HG03139 (cell line): ENCODE measurements around the gene ETV6.
A peak's percentile ranks its signal among the peaks of the same experiment; 100 is the strongest.

Experiments used
- ATAC-seq: cut with Tn5 transposase; IDR thresholded peaks from one replicate; pipeline ENCODE4 v1.9.1; 2021; ENCODE audit not compliant: unreplicated experiment

The ETV6 gene

DNA sequence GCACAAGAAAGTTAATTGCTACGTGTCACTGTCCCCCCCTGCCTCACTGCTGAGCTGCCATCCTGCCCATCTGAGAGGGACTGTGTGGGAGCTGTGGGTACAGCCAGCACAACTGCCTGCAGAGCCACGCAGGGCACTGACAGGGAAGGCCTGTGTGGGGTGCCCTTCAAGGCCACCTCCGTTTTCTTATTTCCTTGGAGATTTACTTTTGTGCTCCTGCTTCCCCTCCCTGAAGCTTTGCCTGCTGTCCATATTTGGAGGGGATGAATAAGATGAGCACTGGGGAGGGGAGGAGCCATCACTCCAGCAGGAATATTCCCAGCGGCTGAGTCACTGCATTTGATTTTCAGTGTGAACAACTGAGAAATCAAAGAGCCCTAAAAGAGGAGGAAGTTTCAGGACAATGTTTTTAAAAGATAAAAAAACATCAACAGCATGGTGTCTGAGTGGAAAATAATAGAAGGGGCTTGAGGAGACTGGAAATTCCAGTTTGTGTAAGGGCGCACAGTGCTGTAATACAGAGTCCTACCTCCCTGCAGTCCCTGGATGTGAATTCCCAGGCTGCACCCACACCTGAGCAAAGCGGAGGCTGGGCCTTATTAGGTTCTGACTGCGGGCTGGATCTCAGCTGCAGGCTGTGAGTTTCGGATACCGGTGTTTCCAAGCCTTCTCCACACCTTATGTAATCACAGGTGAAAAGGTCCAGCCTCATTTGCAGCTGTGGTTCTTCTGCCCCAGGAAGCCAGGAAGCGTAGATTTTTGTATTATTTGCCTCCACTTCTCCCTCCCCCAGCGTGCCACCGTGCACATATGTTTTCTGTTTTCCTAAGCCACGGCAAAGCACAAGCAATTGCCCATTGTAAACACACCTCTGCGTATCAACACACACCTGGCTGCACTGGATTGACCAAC, 228.7 kb downstream of the ETV6 start:
- no peak for ATAC-seq

DNA sequence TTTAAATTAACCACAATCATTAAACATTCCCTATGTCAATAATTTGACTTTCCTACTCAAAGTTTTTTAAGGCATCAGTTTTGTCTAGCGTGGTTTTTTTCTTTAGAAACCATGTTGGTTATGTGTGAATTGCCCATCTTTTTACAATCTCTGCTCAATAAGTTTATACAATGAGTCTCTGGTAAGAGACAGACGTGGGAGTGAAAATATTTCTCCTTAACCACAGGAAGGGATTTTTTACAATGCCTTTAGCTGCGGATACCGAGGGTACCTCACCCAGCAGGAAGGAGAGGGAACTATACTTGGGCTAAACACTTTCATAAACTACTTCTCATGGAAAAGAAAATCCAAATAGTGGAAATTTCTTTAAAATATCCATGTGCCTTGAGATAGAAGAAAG, 229.8 kb downstream of the ETV6 start:
- no peak for ATAC-seq

DNA sequence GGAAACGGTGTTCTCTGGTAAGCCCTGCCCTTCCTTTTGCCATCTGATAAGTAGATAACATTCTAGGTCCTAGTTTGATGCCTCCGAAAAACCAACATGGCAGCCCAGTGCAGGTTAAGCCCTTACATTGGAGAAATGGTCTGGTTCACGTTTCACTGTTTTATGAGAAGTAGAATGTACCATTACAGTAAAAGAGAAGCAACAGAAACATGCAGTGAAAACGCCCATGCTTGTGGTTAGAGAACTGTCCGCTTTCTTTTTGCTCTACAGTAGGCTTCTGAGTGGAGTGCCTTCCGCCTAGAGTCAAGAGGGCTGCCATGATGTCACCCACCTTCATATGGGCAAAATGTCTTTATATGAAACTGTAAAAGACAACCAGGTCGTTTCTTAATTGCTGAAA, 230.9 kb downstream of the ETV6 start:
- ATAC-seq: no peak

DNA sequence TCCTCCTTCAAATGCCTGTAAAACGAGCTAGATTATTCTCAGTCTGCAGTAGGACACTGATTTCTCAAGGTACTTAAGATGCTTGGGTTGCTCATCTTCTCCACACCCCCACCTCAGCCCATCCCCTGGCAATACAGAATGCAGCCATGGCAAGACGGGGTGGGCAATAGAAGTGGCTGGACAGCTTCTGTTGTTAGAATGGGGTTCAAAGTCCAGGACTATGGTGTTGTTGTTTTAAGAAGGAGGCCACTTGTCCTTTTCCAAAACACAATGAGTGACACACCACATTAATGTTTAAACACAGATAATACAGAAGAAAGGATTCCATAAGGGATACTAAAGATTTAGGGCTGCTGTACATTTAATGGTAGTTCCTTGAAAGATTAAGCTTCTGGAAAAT, 232.4 kb downstream of the ETV6 start:
- ATAC-seq: no peak

DNA sequence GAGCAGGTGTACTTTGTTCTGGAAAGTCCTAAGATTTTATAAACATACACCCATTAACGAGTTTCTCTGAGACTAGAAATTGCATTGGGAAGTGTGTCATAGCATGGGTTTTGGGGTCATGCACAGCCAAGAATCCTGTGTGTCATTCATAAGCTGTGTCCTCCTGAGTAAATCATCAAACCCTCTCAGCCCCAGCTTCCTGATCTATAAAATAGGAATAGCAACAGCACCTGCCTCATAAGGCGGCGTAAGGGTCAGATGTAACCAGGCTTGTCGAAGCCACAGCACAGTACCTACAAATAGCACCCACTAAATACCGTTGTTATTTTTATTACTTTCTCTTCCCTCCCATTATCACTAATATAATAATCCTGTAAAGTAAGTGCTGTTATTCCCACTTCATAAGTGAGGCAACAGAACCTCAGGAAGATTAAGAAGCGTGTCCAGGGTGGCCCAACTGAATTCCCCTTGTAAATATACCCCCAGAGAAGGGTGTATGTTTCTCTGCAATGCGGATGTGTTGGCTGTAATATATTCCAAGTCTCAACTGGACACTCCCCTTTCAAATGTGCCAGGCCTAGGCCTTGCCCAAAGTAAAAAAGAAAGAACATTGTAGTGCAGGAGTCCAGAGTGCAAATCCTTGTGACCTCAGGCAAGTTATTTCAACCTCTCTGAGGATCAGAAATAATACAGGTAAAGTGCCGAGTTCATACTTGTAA, 233.0 kb downstream of the ETV6 start:
- ATAC-seq: no peak

DNA sequence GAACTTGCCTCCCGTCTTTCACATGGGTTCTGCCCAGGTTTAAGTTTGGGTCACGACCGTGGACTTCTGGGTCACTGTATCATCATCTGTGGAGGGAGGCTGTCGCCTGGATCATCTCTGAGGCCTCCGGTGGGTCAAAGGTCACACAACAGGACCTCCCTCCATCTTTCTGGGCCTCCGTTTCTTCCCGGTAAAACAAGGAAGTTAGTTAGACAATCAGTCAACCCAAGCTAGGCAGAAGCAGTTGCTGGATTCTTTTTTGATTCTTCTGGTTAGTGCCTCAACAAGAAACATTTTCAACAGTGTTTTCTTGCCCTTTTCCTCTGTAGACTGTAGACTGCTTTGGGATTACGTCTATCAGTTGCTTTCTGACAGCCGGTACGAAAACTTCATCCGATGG, 234.6 kb downstream of the ETV6 start:
- ATAC-seq: no peak

DNA sequence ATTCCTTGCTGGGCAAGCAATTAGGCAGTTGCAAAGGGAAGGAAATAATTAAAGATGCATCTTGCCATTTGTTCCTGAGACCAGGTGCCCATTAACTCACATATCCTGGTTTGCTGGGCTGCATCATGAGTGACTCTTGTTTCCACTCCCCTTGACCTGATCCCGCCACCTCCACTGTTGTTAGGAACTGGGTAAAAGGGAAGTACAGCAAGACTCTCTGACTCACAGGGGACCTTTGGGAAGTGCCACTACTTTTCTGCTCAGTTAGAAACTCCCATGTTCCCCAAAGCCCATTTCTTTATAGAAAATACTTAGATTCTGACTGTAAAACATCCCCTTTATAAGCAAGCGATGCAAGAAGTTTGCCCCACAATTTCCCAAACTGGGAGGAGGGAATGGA, 235.2 kb downstream of the ETV6 start:
- no peak for ATAC-seq

DNA sequence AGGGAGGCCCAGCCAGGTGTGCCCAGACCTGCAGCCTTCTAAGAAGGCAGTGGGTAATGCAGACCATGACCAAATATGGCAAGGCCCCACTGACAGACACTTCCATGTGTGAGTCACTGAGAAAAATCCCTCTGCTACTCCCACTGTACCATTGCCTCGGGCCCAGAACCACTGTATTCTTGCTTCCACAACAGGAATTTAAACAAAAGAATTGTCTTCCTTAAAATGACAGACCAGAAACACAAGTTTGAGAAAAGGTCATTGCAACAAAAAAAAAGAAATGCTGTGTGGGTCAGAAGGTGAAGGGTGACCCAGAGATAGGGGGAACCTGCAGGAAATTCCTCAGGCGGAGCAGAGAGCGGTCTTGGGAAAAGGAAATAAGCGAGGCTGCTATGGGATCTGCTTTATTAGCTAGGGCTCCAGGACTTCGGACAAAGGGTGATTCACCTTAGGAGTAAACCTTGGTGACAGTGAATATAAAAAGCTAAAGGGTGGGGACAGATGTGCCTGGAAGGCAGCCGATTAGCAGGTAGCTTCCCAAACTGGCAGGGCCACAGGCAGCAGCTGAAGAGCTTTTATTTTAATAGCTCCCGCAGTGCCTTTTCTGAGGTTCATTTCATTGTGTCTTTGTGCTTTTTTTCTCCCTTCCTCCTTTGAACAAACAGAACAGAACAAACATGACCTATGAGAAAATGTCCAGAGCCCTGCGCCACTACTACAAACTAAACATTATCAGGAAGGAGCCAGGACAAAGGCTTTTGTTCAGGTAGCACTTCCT, 236.0 kb downstream of the ETV6 start:
- no peak for ATAC-seq

DNA sequence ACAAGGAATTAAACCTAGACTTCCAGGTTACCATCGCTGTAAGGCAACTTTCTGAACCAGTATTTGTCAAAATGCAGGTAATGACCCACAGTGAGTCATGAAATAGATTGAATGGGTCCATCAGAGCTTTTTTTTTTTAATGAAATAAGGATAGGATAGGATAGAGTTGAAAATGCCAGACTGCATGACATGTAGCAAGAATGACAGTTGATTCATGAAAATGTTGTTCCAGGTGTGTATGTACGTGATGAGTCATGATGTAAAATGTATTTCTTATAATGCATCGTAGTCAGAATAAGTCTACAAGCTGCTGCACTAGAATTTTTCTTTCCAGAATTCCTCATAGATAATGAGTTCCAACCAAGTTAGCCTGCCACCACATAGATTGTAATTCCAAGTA, 236.9 kb downstream of the ETV6 start:
- ATAC-seq: no peak

DNA sequence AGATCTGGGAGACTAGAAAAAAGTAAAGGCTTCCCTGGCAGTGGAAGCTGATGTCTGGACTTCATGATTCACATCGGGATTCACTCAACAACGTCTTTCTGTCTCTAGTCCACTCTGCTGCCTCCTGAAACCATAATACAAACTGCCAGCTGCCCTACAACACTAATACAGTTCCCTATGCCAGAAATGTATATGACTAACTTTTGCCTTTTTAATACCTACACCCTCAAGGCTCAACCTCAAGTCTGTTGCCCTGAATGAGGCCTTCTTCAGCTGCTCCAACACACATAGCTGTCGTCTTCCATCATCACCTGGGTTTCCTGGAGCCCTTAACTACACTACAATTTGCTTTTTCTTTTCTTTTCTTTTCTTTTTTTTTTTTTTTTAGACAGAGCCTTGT, 238.6 kb downstream of the ETV6 start:
- ATAC-seq: no peak

DNA sequence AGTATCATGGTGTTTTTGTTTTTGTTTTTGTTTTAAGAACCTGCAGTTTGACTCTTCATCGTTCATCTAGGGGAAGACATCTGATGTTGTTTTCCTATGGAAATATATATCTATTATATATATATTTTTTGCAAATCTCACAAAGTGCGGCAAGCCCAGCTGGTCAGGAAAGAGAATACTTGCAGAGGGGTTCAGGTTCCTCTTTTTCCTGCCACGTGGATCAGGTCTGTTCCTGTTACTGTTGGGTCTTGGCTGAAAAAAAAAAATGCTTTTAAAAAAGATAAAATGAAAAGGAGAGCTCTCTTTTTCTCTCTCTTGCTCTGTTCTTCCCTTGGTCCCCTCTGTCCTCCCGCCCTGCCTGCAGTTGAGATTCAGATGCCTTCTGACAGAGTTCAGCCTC, 241.9 kb downstream of the ETV6 start:
- ATAC-seq: no peak

DNA sequence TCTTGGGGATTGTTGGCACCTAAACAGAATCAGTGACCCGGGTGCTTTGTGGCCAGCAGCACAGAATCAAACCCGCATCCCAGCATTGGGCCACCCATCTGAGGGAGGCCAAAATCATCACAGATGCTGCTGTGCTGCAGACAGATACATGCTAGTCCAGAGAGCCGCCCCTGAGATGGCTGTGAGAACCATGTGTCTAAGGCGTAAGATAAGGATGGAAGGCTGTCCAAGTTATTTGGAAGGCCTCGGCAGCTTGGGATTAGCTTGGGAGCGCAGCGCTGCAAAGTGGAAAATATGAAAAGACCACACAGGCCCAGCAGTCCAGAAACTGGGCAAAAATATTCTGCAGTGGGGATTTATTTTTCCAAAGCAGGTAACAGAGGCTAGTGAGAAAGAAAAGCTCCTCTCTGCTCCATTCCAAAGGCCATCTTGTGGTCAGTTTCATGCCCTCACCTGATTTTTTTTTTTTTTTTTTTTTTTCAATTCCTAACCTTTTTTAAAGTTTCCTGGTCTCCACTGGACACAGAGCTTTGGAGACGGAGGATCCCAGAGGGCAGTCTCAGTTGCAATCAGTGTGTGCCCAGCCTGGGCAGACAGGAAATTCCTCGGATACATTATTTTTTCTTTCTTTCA, 242.4 kb downstream of the ETV6 start:
- ATAC-seq: no peak

DNA sequence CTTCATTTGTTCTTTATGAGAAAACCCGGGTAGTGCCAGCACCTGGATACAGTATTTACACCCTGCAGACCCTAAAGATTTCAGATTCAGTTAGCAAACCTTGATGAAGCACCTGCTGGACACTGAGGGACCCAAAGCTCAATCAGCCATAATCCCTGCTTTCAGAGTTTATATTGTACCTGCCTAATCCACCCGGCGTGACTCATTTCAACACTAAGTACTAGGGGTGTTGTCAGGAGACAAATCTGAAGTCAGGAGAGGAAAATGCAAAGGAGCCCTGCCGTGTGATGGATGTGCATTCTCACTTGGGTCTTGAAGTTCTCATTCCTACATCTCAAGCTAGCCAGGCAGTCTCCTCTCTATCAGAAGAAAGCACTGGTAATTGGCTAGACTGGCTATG, 244.5 kb downstream of the ETV6 start:
- ATAC-seq: no peak

DNA sequence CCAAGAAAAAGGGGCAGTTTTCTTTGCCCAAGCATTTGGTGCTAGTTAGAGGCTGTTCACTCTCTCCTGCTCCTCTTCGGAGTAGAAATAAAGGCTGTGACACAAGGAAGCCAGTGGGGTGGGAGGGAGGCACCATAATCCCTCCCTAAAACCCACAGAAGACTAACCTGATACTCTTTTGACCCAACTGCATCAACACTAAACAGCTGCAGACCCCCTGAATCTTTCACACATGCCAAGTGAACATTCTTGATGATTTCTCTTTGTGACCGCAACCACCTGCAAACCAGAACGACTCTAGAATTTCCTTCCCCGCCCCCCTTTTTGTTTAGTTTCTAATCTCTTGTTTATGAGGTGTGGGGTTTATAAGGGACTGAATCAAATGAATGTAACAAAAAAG, 245.4 kb downstream of the ETV6 start:
- peak; percentile 55 for ATAC-seq

DNA sequence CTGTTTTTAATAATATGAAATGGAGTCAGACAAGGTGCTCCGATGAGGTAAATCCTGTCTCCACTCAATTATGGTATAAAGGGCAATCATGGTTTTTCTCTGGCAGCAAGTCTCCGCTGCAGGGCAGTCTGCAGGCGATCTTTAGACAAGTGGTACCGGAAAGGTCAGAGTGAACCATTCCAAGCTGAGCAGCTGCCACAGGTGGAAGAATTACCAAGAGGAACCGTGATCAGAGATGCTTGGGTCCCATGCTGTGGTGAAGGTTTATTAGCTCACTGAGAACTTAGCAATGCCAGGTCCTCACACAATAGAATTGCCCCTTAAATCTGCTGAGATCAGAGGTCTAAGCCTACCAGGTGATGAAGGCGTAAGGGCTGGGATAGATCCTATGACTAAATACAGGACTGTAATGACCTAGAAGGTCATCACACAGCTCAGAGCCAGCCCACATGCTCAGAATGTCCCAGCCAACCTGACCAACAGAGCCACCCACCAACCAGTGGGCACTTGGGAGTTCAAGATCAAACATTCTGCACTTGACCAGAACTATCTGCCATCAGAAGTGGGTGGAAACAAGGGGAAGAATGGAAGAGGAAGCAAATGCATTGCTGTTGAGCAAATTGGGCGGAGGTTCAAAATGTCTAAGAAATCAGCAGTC, 246.1 kb downstream of the ETV6 start:
- ATAC-seq: no peak

DNA sequence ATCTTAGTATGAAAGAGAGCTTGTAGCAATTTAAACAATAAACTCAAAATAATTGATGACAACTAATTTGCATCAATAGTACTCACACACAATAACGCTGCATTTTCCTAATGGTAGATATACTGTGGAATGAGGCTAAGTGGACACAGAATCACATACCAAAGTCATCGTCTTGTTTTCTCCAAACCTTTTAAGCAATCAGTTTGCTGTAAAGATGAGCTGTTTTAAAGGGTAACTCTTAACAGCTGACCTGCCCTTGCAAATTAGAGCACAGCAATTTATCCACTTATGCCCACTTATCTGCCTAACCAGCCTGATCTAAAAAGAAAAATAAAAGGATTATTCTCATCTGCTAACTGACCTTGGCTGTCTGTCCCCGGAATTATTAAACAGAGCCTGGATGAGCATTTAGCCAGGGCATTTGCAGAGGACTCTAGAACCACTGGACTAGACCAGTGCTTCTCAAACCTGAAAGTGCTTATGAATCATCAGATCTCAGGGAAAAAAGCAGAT, 247.0 kb downstream of the ETV6 start:
- no peak for ATAC-seq

DNA sequence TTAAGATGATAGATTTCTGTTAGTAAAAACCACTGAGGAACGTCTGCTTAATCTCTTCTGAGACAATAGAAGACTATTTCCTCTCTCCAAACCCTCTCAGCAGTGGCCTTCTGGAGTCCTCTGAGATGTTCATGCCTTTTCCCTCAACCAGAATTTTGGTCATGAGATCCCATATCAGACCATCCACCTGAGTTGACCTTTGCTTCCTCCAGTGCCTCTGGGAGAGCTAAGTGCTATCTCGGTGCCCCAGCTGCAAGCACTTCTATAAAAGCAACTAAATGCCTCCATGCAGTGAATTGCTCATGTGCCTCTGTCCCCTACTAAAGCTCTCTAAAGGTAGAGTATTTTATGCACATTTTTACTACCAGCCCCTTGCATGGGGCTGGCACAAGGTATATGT, 248.4 kb downstream of the ETV6 start:
- ATAC-seq: no peak

DNA sequence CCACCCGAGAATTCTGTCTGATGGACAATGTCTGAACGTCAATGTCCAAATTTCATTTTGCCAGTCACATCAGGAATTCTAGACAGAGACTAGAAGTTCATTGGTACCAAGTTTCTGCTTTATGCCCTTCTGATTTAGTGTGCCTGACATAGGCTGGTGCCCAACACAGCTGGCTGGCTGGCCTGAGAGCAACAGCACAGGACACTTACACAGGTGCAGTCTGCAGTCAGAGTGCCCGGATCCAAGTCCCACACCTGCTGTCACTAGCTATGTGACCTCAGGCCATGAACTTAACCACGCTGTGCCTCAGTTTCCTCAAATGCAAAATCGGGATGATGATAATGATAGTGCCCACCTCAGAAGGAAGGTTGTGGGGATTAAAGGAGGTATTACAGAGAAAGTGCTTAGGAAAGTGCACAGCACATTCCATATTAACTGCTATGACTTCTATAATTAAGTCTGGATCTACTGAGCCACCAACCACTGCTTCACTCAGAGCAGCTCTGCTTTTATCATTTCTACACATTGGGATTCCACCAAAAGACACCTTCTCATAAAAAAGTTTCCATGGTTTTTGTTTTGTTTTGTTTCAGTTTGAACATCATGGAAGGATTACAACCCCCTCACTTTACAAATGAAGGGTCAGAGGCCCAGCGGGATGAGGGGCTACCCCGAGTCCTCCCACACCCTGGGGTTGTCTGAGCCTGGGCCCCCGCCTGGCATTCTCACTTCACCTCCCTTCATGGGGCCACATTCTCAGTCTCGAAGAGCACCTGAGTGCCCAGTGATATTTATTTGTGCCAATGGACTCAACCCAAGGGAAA, 252.4 kb downstream of the ETV6 start:
- ATAC-seq: no peak

DNA sequence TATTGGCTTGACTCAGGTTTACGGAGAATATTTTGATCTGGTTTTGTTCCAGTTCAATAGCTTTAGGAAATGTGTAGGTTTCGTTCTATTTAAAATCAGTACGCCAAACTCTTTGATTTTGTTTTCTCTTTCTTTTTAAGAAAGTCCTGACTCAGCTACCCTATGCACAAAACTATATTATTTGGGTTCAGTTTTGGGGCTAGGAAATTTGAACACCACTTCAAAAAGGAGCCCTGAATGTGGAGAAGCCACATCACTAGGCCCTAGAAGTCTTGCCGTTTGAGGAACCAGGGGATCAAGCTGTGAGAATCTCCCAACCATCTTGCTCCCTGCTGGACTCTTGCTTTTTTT, 253.0 kb downstream of the ETV6 start:
- ATAC-seq: no peak

DNA sequence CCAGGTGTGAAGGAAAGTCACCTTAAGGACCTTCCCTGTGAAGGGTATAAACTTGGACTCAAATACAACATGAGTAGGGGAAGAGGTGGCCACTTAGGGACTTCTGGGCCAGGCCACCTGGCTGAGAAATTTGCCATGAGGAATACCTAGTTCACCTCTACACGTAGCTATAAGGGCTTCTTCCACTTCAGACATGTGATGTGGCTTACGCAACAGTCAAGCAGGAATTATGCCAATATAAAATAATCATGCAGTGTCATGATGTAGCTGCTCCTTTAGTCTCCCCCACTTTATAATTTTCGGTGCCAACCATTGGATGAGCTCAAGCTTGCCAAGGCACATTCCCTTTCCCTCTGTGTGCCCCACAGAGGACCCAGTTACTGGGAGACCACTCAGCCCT, 254.7 kb downstream of the ETV6 start:
- ATAC-seq: no peak
